Natural killer cell (primary cell): Measurements from ENCODE around the gene SLCO4A1. TPM values are rescaled to one million over a fixed set of nuclear protein-coding genes. Genes with fewer than 3 reads are reported as not detected.

Experiments used
- ATAC-seq, 3 donors: fragments of 150-1000 bp in 2 of 3; fragments of 200-7000 bp in 1 of 3; cut with Tn5 transposase; 1 replicate in 1 of 3; 2 replicates in 2 of 3; pipeline ENCODE4 v1.10.0; 2021; ENCODE audit warnings: mild to moderate bottlenecking in 2 of 3, moderate library complexity in 2 of 3
- DNase-seq, 2 donors: peaks; one replicate each; pipeline versions ENCODE4 v3.0.0 to v3.0.0-alpha.2; 2013 to 2021; ENCODE audit warnings: mixed read lengths in 1 of 2
- H3K27ac ChIP-seq: one replicate; pipeline ENCODE4 v1.5.1; 2013; ENCODE audit warnings: mild to moderate bottlenecking, low read length
- H3K27me3 ChIP-seq: one replicate; pipeline ENCODE4 v1.6.1; 2013; ENCODE audit warnings: low read length; ENCODE audit not compliant: control insufficient read depth, insufficient read depth
- H3K36me3 ChIP-seq: one replicate; pipeline ENCODE4 v1.6.1; 2013; ENCODE audit warnings: low read length; ENCODE audit not compliant: control insufficient read depth, insufficient read depth
- H3K4me1 ChIP-seq: one replicate; pipeline ENCODE4 v1.6.1; 2013; ENCODE audit warnings: low read length; ENCODE audit not compliant: control insufficient read depth, insufficient read depth
- H3K4me3 ChIP-seq: one replicate; pipeline ENCODE4 v1.5.1; 2013; ENCODE audit warnings: low read length
- H3K9me3 ChIP-seq: one replicate; pipeline ENCODE4 v1.6.1; 2013; ENCODE audit warnings: low read length; ENCODE audit not compliant: control insufficient read depth, insufficient read depth
- H3K27ac Mint-ChIP-seq, 2 donors: one replicate each; pipeline ENCODE4 v1.8.0; 2022; ENCODE audit warnings: mild to moderate bottlenecking in 2 of 2, mixed read lengths in 2 of 2, moderate library complexity in 1 of 2
- H3K27me3 Mint-ChIP-seq, 2 donors: one replicate each; pipeline ENCODE4 v1.8.0; 2022; ENCODE audit warnings: low read depth in 2 of 2, mixed read lengths in 2 of 2
- H3K36me3 Mint-ChIP-seq: one replicate; pipeline ENCODE4 v1.8.0; 2022; ENCODE audit warnings: mixed read lengths
- H3K4me1 Mint-ChIP-seq, 2 donors: one replicate each; pipeline ENCODE4 v1.8.0; 2022; ENCODE audit warnings: mixed read lengths in 2 of 2
- H3K4me3 Mint-ChIP-seq: one replicate; pipeline ENCODE4 v1.8.0; 2022; ENCODE audit warnings: mild to moderate bottlenecking, moderate library complexity, mixed read lengths
- H3K9me3 Mint-ChIP-seq, 2 donors: one replicate each; pipeline ENCODE4 v1.8.0; 2022; ENCODE audit warnings: mixed read lengths in 2 of 2
- CTCF ChIP-seq: fragments of 200-600 bp; IDR thresholded peaks from one replicate; pipeline ENCODE4 v1.8.0; 2022; ENCODE audit warnings: antibody characterized with exemption
- WGBS: methylation state at CpG from one replicate; pipeline ENCODE4 v1.1.7; 2013; ENCODE audit warnings: missing lambda C conversion rate; ENCODE audit not compliant: insufficient coverage; 5-methylcytosine and 5-hydroxymethylcytosine counted together
- intact Hi-C: fragments of 100-400 bp; cut with micrococcal nuclease; formaldehyde crosslinking; loops from one replicate; pipeline ENCODE4 v1.14.2; 2022
- total RNA-seq, 4 donors: library from RNA; stranded (reverse); fragments of 120-200 nt in 1 of 4; gene quantifications; one replicate each; pipeline versions ENCODE4 v1.2.3 to v1.2.4, GENCODE V29; 2013 to 2022

SLCO4A1 gene
- total RNA-seq, 3 donors from 2014 or later (not counting 1 experiment from before 2014, with no cell fraction given): 0.59 to 1.4 (median 1.1) TPM

- 12% methylated on average over 16 of the region's 16 CpGs for WGBS
- no peaks in the 10 kb centered on the region for H3K36me3 ChIP-seq
- TF ChIP-seq CTCF: no peak
- DNase-seq: no peak
- no peak overlapping the region for H3K4me3 ChIP-seq
- H3K27ac ChIP-seq: no peak overlapping the region
- H3K9me3 Mint-ChIP-seq: no peaks in the 10 kb centered on the region
- peaks cover 2 to 13% of the 10 kb centered on the region in 2 donors for H3K4me1 Mint-ChIP-seq
- H3K27me3 Mint-ChIP-seq: peaks cover 17 to 22% of the 10 kb centered on the region in 2 donors
- no peaks in the 10 kb centered on the region for H3K27me3 ChIP-seq
- intact Hi-C loops: no loop called here
- no peak overlapping the region for H3K4me3 Mint-ChIP-seq
- no peak for ATAC-seq
- H3K4me1 ChIP-seq: peaks cover 7% of the 10 kb centered on the region
- H3K9me3 ChIP-seq: no peaks in the 10 kb centered on the region
- no peaks in the 10 kb centered on the region for H3K36me3 Mint-ChIP-seq
- no peak overlapping the region for H3K27ac Mint-ChIP-seq
Measured at GRCh38 chr20:62636446-62636845, 5.9 kb upstream of the SLCO4A1 start.

- H3K4me3 Mint-ChIP-seq: no peak overlapping the region
- H3K27me3 Mint-ChIP-seq: peaks cover 17 to 18% of the 10 kb centered on the region in 2 donors
- intact Hi-C loops: no loop called here
- no peaks in the 10 kb centered on the region for H3K9me3 Mint-ChIP-seq
- Histone ChIP-seq H3K36me3 (no peaks in the 10 kb centered on the region), H3K9me3 (no peaks in the 10 kb centered on the region), H3K27me3 (no peaks in the 10 kb centered on the region), H3K4me3 (no peak overlapping the region), H3K27ac (no peak overlapping the region), H3K4me1 (peaks cover 11% of the 10 kb centered on the region)
- ATAC-seq: no peak
- peaks cover 5 to 18% of the 10 kb centered on the region in 2 donors for H3K4me1 Mint-ChIP-seq
- no peaks in the 10 kb centered on the region for H3K36me3 Mint-ChIP-seq
- DNase-seq: no peak
- no peak for TF ChIP-seq CTCF
- WGBS: 78% methylated on average over 5 of the region's 5 CpGs
- H3K27ac Mint-ChIP-seq: no peak overlapping the region
Measured at GRCh38 chr20:62637110-62637509, 5.2 kb upstream of the SLCO4A1 start.

- peaks cover 12 to 15% of the 10 kb centered on the region in 2 donors for H3K27me3 Mint-ChIP-seq
- no peak overlapping the region for H3K4me3 Mint-ChIP-seq
- H3K4me1 Mint-ChIP-seq: peaks cover 5 to 22% of the 10 kb centered on the region in 2 donors
- DNase-seq: no peak
- 88% methylated on average over 11 of the region's 11 CpGs for WGBS
- no peak overlapping the region for H3K27ac ChIP-seq
- H3K36me3 ChIP-seq: no peaks in the 10 kb centered on the region
- no peak overlapping the region for H3K4me3 ChIP-seq
- TF ChIP-seq CTCF: no peak
- no peaks in the 10 kb centered on the region for H3K9me3 Mint-ChIP-seq
- no peak for ATAC-seq
- H3K36me3 Mint-ChIP-seq: no peaks in the 10 kb centered on the region
- H3K4me1 ChIP-seq: peaks cover 11% of the 10 kb centered on the region
- intact Hi-C loops: no loop called here
- H3K27me3 ChIP-seq: no peaks in the 10 kb centered on the region
- H3K9me3 ChIP-seq: no peaks in the 10 kb centered on the region
- no peak overlapping the region for H3K27ac Mint-ChIP-seq
Measured at GRCh38 chr20:62637521-62638054, 4.7 kb upstream of the SLCO4A1 start.

- H3K36me3 ChIP-seq: no peaks in the 10 kb centered on the region
- Mint-ChIP-seq H3K27me3 (peaks cover 10 to 11% of the 10 kb centered on the region in 2 donors), H3K4me1 (peaks cover 5 to 26% of the 10 kb centered on the region in 2 donors), H3K27ac (no peak overlapping the region), H3K9me3 (no peaks in the 10 kb centered on the region), H3K36me3 (no peaks in the 10 kb centered on the region), H3K4me3 (no peak overlapping the region)
- H3K9me3 ChIP-seq: no peaks in the 10 kb centered on the region
- 87% methylated on average over 12 of the region's 12 CpGs for WGBS
- H3K27ac ChIP-seq: no peak overlapping the region
- no peak for DNase-seq
- H3K4me1 ChIP-seq: peaks cover 15% of the 10 kb centered on the region
- H3K27me3 ChIP-seq: no peaks in the 10 kb centered on the region
- ATAC-seq: no peak
- intact Hi-C loops: no loop called here
- no peak for TF ChIP-seq CTCF
- no peak overlapping the region for H3K4me3 ChIP-seq
Measured at GRCh38 chr20:62638055-62638570, 4.2 kb upstream of the SLCO4A1 start.
